ENCODE results near the gene DUSP16. TPM values are rescaled to one million over a fixed set of nuclear protein-coding genes. Genes with fewer than 3 reads are reported as not detected.
A peak's percentile ranks its signal among the peaks of the same experiment; 100 is the strongest.
"Not testable (repeated sequence)": the region's sequence is repeated elsewhere in the genome, so short reads cannot be mapped to it uniquely, and the experiment has no call there.

Gene DUSP16
- total RNA-seq, 1 donor from 2014 or later, result 15.9 TPM

GRCh38 chr12:12585115-12585863 lies 22.6 kb upstream of the DUSP16 start:
- DNase-seq (ENCODE audit: low spot score), result no peak

- no peak for DNase-seq (ENCODE audit: low spot score)
Observed at GRCh38 chr12:12583510-12584178, 21.0 kb upstream of the DUSP16 start.

GRCh38 chr12:12582895-12583303 lies 20.2 kb upstream of the DUSP16 start:
- no peak for DNase-seq (ENCODE audit: low spot score)

DNA sequence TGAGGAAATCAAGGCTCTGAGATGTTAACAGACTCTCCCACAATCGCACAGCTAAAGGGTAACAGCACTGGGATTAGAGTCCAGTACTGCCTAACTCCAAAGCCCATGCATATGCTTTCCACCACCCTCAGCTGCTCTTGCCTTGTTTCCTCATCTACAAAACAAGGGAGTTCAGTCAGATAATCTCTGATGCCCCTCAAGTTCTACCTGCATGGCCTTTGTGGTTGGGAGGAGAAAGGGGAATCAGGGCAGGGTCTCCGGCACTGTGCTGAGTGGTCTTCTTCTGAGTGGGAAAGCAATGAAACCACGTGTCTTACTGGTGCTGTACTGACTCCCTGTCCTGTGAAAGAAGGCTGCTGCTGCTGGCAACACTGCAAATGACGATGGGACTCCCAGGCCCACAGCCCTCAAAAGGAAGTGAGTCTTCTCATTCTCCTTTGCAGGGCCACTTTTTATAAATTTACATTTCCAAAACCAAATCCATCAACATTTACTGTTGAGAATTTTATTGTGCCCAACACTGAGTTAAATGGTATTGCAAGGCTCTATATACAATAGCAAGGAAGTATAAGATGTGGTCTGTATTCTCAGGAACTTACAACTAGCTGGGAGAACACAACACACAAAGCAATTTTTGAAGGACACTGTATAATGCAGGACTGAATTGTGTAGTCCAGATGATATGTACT lies 19.7 kb upstream of the DUSP16 start:
- DNase-seq (ENCODE audit: low spot score), result no peak

DNA sequence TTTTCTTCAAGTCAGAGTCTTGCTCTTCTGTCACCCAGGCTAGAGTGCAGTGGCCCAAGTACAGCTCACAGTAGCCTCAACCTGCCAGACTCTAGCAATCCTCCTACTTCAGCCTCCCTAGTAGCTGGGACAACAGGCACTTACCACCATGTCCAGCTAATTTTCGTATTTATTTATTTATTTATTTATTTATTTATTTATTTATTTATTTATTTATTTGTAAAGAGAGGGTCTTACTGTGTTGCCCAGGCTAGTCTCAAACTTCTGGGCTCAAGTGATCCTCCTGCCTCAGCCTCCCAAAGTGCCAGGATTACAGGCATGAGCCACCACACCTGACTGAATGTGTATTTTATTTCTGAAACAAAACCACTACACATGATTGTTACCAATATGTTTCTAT lies 18.1 kb upstream of the DUSP16 start:
- DNase-seq (ENCODE audit: low spot score), result not testable (repeated sequence)

DNA sequence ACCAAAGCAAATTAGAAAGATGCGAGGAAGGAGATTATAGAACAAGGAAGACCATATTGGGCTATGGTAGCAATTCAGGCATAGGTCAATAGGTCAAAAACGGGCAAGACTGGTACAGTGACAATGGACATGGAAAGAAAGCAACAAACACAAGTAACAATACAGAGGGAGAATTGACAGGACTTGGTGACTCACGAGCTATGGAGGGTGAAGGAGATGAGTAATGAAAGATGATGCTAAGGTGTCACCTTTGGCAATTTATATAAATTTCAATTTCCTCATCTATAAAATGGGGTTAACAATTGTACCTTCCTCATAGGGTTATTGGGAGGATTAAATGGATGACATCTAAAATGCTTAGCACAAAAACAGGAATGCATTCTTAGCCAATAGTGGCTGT lies 15.1 kb upstream of the DUSP16 start:
- DNase-seq (ENCODE audit: low spot score), result no peak

DNA sequence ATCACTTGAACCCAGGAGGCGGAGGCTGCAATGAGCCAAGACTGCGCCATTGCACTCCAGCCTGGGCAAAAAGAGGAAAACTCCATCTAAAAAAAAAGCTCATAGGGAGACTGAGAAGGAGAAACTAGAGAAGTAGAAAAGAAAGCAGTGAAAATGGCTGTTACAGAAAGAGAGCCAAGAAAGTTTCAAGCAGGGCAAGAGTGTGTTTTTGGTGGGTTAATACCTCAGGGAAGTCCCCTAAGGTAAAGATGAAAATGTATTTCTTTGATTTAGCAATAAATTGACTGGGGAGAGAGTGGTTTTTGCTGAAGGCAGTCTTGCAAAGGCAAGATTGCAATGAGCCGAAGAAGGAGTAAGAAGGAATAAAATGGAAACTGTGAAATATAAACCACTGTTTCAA lies 10.0 kb upstream of the DUSP16 start:
- DNase-seq (ENCODE audit: low spot score), result no peak

DNA sequence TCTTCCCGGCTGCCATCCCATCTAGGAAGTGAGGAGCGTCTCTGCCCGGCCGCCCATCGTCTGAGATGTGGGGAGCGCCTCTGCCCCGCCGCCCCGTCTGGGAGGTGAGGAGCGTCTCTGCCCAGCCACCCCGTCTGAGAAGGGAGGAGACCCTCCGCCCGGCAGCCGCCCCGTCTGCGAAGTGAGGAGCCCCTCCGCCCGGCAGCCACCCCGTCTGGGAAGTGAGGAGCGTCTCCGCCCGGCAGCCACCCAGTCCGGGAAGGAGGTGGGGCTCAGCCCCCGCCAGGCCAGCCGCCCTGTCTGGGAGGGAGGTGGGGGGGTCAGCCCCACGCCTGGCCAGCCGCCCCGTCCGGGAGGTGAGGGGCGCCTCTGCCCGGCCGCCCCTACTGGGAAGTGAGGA lies 3.3 kb upstream of the DUSP16 start:
- DNase-seq (ENCODE audit: low spot score), result not testable (repeated sequence)

GRCh38 chr12:12564911-12565310 lies 2.2 kb upstream of the DUSP16 start:
- no peak for DNase-seq (ENCODE audit: low spot score)

DNA sequence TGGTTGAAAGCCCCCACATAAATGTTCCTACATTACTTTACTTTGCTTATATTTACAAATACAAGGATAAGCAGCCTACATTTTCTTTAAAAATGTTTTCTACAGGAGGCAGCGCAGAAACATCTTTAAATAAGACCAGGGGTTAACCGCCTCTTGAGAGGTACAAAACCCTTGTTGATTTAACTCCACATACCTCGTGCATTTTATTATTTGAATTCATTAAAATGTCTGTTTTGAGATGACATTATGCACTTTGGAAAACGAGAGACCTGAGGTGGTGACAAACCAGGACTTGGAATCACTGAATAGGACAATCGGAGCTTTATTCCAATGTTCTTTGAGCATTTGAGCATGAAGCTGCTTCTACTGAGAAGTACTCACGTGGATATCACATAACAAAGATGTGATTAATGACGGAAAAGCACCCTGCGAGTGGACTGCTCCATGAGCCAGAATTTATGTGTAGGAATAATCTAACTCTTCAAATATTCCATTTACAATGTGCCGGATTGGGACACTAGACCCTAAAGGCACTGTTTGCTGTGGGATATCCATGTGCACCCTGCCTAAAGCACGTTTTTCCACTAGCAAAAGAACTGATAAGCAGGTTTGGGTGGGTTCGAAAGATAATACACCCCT lies 746 bp upstream of the DUSP16 start:
- no peak for DNase-seq (ENCODE audit: low spot score)

DNA sequence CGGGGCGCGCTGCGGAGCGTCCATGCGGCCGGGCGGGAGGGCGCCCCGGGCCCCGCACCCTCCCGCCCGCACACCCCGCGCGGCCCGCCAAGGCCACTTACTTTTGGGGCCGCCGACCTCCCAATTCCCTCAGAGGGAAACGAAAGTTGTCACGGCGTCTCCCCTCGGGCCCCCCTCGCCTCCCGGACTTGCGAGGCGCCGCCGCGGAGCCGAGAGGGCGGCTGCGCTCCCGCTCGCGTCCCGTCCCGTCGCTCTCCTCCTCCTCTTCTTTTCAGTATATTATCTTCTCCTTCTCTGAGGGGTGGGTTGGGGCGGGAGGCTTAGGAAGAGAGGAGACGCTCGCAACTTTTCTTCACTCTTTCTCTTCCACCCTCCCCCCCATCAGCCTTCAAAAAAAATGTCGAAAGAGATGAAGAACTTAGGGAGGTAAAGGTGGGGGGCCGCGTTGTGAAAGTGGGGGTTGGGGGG lies 613 bp downstream of the DUSP16 start:
- no peak for DNase-seq (ENCODE audit: low spot score)

DNA sequence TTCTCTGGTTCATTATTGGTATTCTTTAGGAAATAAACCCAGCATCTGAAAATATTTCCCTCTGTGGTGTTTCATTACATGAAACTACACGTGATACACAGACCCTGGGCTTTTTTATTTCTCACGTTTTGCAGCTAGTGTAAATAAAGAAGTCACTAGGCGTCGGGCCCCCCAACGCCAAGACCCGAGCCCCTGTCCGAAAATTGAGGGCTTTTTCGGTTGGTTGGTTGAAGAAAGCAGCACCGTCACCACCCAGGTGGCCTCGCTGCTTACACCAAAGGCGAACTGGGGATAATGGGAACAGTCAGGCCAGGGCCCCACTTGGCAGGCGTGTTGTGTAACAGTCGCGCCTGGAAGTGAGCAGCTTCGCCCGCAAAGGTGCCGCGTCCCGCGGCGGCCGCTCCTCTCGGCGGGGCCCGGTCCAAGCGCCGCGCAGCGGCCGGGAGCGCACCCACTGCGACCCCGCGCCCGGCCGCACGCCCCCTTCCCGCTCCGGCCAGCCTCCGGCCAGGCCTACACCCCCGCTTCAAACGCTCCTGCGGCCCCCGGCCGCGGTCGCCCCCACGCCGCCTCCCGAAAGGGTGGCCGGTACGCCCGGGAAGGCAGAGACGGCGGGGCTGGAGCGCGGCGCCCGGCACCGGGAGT lies 1.2 kb downstream of the DUSP16 start:
- DNase-seq (ENCODE audit: low spot score), result peak; percentile 91

DNA sequence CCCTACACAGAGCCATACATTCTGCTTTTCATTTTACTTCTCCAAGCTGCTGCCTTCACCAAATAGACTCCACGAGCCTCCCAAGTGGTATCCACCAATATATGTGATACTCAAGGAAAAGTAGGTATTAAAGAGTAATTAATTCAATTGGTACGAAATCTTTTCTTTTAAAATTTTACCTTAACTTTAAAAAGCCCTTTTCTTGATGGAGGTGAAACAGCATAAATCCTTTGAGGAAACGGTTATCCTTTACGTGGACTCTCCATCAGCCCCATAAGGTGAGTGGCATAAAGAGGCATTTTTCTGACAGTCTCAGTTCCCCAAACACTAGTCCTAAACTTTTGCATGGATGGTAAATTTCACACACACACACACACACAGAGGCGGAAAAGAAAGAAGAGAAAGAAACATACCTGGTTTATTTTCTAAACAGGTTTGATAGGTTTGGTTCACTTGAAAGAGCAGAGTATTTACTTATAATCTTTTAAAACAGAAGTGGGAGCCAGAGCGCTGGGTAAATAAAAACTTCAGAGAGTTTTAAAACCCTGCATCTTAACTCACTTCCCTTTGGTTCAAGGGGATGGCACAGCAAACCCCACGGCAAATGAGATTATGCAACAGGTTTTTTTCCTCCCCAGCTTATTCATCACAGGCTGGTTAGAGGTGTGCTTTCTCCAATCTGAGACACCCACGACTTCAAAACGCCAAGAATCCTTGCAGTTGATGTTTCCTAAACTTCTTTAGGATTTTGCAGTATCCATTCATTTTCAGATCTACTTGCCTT lies 1.9 kb downstream of the DUSP16 start:
- no peak for DNase-seq (ENCODE audit: low spot score)

GRCh38 chr12:12559719-12560296 lies 2.9 kb downstream of the DUSP16 start:
- DNase-seq (ENCODE audit: low spot score), result no peak

- DNase-seq (ENCODE audit: low spot score), result no peak
Observed at GRCh38 chr12:12558291-12558690, 4.4 kb downstream of the DUSP16 start.

DNA sequence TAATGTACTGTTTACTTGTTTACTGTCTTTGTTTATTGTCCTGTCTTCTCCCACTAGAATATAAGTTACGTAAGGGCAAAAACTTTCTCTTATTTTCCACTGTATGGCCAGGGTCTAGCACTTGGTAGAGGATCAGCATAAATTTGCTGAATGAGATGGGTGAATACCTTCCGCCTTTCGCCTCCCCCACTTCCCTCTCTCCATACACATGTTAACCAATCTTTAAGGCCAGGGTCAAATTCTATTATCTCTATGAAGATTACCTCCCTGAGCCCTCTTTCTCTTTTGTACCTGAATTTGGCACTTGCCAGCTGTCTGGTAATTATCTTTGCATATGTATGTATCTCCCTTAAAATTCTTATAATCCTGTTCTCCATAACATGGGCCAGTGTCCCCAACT lies 4.9 kb downstream of the DUSP16 start:
- no peak for DNase-seq (ENCODE audit: low spot score)

DNA sequence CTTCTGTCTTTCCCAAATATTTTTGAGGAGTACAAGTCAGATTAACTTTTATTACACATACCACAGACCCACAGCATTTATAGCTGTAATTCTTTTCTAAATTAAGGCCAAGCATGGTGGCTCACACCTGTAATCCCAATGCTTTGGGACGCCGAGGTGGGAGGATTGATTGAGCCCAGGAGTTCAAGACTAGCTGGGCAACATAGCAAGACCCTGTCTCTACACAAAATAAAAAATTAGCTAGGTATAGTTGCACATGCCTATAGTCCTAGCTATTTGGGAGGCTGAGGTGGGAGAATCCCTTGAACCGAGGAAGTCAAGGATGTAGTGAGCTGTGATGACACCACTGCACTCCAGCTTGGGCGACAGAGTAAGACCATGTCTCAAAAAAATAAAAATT lies 7.0 kb downstream of the DUSP16 start:
- DNase-seq (ENCODE audit: low spot score), result no peak

GRCh38 chr12:12553208-12553785 lies 9.4 kb downstream of the DUSP16 start:
- no peak for DNase-seq (ENCODE audit: low spot score)

DNA sequence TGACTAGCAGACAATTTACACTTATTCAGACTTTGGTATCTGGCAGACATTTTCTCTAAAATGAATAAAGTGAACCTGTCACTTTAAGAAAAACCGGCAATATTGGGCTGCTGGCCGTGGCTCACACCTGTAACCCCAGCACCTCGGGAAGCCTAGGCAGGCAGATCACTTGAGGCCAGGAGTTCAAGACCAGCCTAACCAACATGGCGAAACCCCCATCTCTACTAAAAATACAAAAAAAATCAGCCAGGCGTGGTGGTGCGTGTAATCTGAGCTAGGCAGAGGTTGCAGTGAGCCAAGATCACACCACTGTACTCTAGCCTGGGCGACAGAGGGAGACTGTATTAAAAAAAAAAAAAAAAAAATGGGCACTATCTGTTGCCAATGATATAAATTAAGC lies 11.5 kb downstream of the DUSP16 start:
- no peak for DNase-seq (ENCODE audit: low spot score)

DNA sequence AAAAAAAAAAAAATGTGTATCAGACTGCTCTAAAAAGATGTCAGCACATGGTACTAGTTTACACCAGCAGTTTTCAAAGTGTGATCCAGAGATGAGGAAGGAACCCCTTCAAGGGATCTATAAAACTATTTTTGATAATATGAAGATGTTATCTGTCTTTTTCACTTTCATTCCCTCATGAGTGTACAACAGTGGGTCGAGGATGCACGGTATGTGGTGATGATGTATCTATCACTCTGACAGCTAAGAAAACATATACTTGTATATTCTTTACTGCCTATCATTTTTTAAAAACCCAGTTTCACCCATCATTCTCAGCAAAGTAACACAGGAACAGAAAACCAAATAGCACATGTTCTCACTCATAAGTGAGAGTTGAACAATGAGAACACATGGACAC lies 12.4 kb downstream of the DUSP16 start:
- no peak for DNase-seq (ENCODE audit: low spot score)

Data from mesenteric fat pad (tissue), 1 donor.